GM12892 (cell line): ENCODE data around the gene PIGK.

Experiments
- POLR2A ChIP-seq: IDR thresholded peaks from 2 replicates; pipeline ENCODE4 v1.6.1; 2011; ENCODE audit warnings: low read depth, low read length, control low read depth
- POLR2AphosphoS5 ChIP-seq: IDR thresholded peaks from 2 replicates; pipeline ENCODE4 v1.6.1; 2011; ENCODE audit warnings: low read depth, low read length, control low read depth
- TAF1 ChIP-seq: IDR thresholded peaks from 2 replicates; pipeline ENCODE4 v1.6.1; 2011; ENCODE audit warnings: low read depth, mild to moderate bottlenecking, control low read depth, low read length, borderline replicate concordance

- TF ChIP-seq POLR2A: no peak
- TF ChIP-seq POLR2AphosphoS5: no peak
- TF ChIP-seq TAF1: no peak
Measured at GRCh38 chr1:77156214-77156613, 63.0 kb downstream of the PIGK start.
